Adipocyte (in vitro differentiated cells): ENCODE results near the gene MAML3.

Source experiments
- DNase-seq: peaks from one replicate; pipeline ENCODE4 v3.0.0-alpha.2; 2015; ENCODE audit warnings: low read depth
- H3K27me3 ChIP-seq: replicated peaks from 2 replicates; pipeline ENCODE4 v1.7.0; 2013; ENCODE audit warnings: mild to moderate bottlenecking, low read length, moderate library complexity; ENCODE audit not compliant: control insufficient read depth, insufficient read depth
- H3K36me3 ChIP-seq: 2 replicates; pipeline ENCODE4 v1.7.0; 2013; ENCODE audit warnings: low read length, mild to moderate bottlenecking, moderate library complexity; ENCODE audit not compliant: control insufficient read depth, insufficient read depth, severe bottlenecking
- H3K4me1 ChIP-seq: 2 replicates; pipeline ENCODE4 v1.7.0; 2013; ENCODE audit warnings: mild to moderate bottlenecking, low read length, moderate library complexity; ENCODE audit not compliant: control insufficient read depth, insufficient read depth
- H3K4me3 ChIP-seq: 2 replicates; pipeline ENCODE4 v1.7.0; 2013; ENCODE audit warnings: mild to moderate bottlenecking, low read length, moderate library complexity
- H3K9ac ChIP-seq: 2 replicates; pipeline ENCODE4 v1.7.0; 2013; ENCODE audit warnings: mild to moderate bottlenecking, low read length, moderate library complexity
- H3K9me3 ChIP-seq: 2 replicates; pipeline ENCODE4 v1.7.0; 2013; ENCODE audit warnings: mild to moderate bottlenecking, low read length, moderate library complexity; ENCODE audit not compliant: control insufficient read depth

The MAML3 gene

GRCh38 chr4:139809757-139810140 is 344.2 kb downstream of the MAML3 start:
- Histone ChIP-seq H3K4me3 (no peak overlapping the region), H3K27me3 (no peaks in the 10 kb centered on the region), H3K9me3 (peaks cover 7% of the 10 kb centered on the region), H3K9ac (no peak overlapping the region), H3K4me1 (peaks cover 17% of the 10 kb centered on the region), H3K36me3 (no peaks in the 10 kb centered on the region)
- DNase-seq = no peak

GRCh38 chr4:139808808-139809756 is 344.9 kb downstream of the MAML3 start:
- no peak for DNase-seq
- Histone ChIP-seq H3K4me1 (peaks cover 11% of the 10 kb centered on the region), H3K27me3 (no peaks in the 10 kb centered on the region), H3K36me3 (no peaks in the 10 kb centered on the region), H3K4me3 (no peak overlapping the region), H3K9ac (no peak overlapping the region), H3K9me3 (peaks cover 7% of the 10 kb centered on the region)

GRCh38 chr4:139808381-139808807 is 345.6 kb downstream of the MAML3 start:
- Histone ChIP-seq H3K9me3 (peaks cover 7% of the 10 kb centered on the region), H3K9ac (no peak overlapping the region), H3K4me3 (no peak overlapping the region), H3K4me1 (peaks cover 9% of the 10 kb centered on the region), H3K36me3 (no peaks in the 10 kb centered on the region), H3K27me3 (no peaks in the 10 kb centered on the region)
- no peak for DNase-seq

- Histone ChIP-seq H3K9ac (no peak overlapping the region), H3K4me1 (peaks cover 9% of the 10 kb centered on the region), H3K9me3 (peaks cover 7% of the 10 kb centered on the region), H3K4me3 (no peak overlapping the region), H3K27me3 (no peaks in the 10 kb centered on the region), H3K36me3 (no peaks in the 10 kb centered on the region)
- DNase-seq = no peak
Measured at GRCh38 chr4:139807483-139807882, 346.5 kb downstream of the MAML3 start.

- Histone ChIP-seq H3K4me3 (no peak overlapping the region), H3K9ac (no peak overlapping the region), H3K36me3 (no peaks in the 10 kb centered on the region), H3K4me1 (peaks cover 9% of the 10 kb centered on the region), H3K27me3 (no peaks in the 10 kb centered on the region), H3K9me3 (peaks cover 7% of the 10 kb centered on the region)
- no peak for DNase-seq
Measured at GRCh38 chr4:139806929-139807328, 347.1 kb downstream of the MAML3 start.

GRCh38 chr4:139802931-139803330 is 351.1 kb downstream of the MAML3 start:
- Histone ChIP-seq H3K9me3 (no peaks in the 10 kb centered on the region), H3K36me3 (no peaks in the 10 kb centered on the region), H3K27me3 (no peaks in the 10 kb centered on the region), H3K4me3 (no peak overlapping the region), H3K9ac (no peak overlapping the region), H3K4me1 (no peaks in the 10 kb centered on the region)
- no peak for DNase-seq

GRCh38 chr4:139802488-139802887 is 351.5 kb downstream of the MAML3 start:
- H3K36me3 ChIP-seq = no peaks in the 10 kb centered on the region
- H3K9ac ChIP-seq = no peak overlapping the region
- DNase-seq = no peak
- H3K4me3 ChIP-seq = no peak overlapping the region
- no peaks in the 10 kb centered on the region for H3K4me1 ChIP-seq
- H3K27me3 ChIP-seq = no peaks in the 10 kb centered on the region
- no peaks in the 10 kb centered on the region for H3K9me3 ChIP-seq

GRCh38 chr4:139801895-139802294 is 352.1 kb downstream of the MAML3 start:
- no peaks in the 10 kb centered on the region for H3K4me1 ChIP-seq
- DNase-seq = no peak
- no peaks in the 10 kb centered on the region for H3K9me3 ChIP-seq
- no peak overlapping the region for H3K9ac ChIP-seq
- H3K36me3 ChIP-seq = no peaks in the 10 kb centered on the region
- H3K27me3 ChIP-seq = no peaks in the 10 kb centered on the region
- no peak overlapping the region for H3K4me3 ChIP-seq

GRCh38 chr4:139800082-139800481 is 353.9 kb downstream of the MAML3 start:
- no peak for DNase-seq
- Histone ChIP-seq H3K27me3 (no peaks in the 10 kb centered on the region), H3K36me3 (no peaks in the 10 kb centered on the region), H3K4me1 (peaks cover 17% of the 10 kb centered on the region), H3K9me3 (no peaks in the 10 kb centered on the region), H3K4me3 (no peak overlapping the region), H3K9ac (no peak overlapping the region)

- Histone ChIP-seq H3K36me3 (no peaks in the 10 kb centered on the region), H3K4me3 (no peak overlapping the region), H3K27me3 (no peaks in the 10 kb centered on the region), H3K9me3 (no peaks in the 10 kb centered on the region), H3K9ac (no peak overlapping the region), H3K4me1 (peaks cover 21% of the 10 kb centered on the region)
- DNase-seq = no peak
Measured at GRCh38 chr4:139799615-139800014, 354.4 kb downstream of the MAML3 start.

- peaks cover 27% of the 10 kb centered on the region for H3K4me1 ChIP-seq
- no peaks in the 10 kb centered on the region for H3K27me3 ChIP-seq
Measured at GRCh38 chr4:139798456-139798855, 355.5 kb downstream of the MAML3 start.

More at GRCh38 chr4:139798456-139798855, 355.5 kb downstream of the MAML3 start:
- no peak for DNase-seq
- Histone ChIP-seq H3K4me3 (no peak overlapping the region), H3K36me3 (no peaks in the 10 kb centered on the region), H3K9me3 (no peaks in the 10 kb centered on the region), H3K9ac (no peak overlapping the region)
